ENCODE results near the gene CNTN2. TPM values are rescaled to one million over a fixed set of nuclear protein-coding genes. Genes with fewer than 3 reads are reported as not detected.

Gene CNTN2
- total and polyA plus RNA-seq, 2 experiments from 2014 or later = 1.3 to 2.2 TPM

- TF ChIP-seq JUNB (IDR thresholded peaks at IDR 0.05; ENCODE audit: unreplicated experiment) (no peak), NANOG (IDR thresholded peaks at IDR 0.05; ENCODE audit: borderline replicate concordance) (no peak), STAT1 (IDR thresholded peaks at IDR 0.05; ENCODE audit: unreplicated experiment) (no peak)
- TF ChIP-seq, protein P1, sequence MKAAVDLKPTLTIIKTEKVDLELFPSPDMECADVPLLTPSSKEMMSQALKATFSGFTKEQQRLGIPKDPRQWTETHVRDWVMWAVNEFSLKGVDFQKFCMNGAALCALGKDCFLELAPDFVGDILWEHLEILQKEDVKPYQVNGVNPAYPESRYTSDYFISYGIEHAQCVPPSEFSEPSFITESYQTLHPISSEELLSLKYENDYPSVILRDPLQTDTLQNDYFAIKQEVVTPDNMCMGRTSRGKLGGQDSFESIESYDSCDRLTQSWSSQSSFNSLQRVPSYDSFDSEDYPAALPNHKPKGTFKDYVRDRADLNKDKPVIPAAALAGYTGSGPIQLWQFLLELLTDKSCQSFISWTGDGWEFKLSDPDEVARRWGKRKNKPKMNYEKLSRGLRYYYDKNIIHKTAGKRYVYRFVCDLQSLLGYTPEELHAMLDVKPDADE (IDR thresholded peaks at IDR 0.05) = no peak
These were observed 45.3 kb downstream of the CNTN2 start (continued) for GRCh38 chr1:205088341-205088740.

GRCh38 chr1:205091043-205091740 is 48.2 kb downstream of the CNTN2 start:
- TF ChIP-seq ZNF114 (CRISPR knock-in tag; IDR thresholded peaks at IDR 0.05) (no peak), CREB1 (CRISPR knock-in tag; IDR thresholded peaks at IDR 0.05; ENCODE audit: low read depth) (no peak), EZH2phosphoT487 (IDR thresholded peaks at IDR 0.05; ENCODE audit: unreplicated experiment) (no peak), NANOG (IDR thresholded peaks at IDR 0.05; ENCODE audit: borderline replicate concordance) (no peak), ZNF462 (CRISPR knock-in tag; IDR thresholded peaks at IDR 0.05) (no peak), JUNB (IDR thresholded peaks at IDR 0.05; ENCODE audit: unreplicated experiment) (no peak)
- TF ChIP-seq, protein P1 (IDR thresholded peaks at IDR 0.05) = no peak
- DNase-seq (ENCODE audit: low spot score) (no peak), ATAC-seq (no peak)
- H3K36me3 Mint-ChIP-seq (ENCODE audit: low read depth) = peaks cover 56% of the 10 kb centered on the region
- Histone ChIP-seq H3K4me1 (ENCODE audit: insufficient read depth) (no peaks in the 10 kb centered on the region), H3K27ac (ENCODE audit: low read depth) (no peak overlapping the region), H3K4me2 (no peak overlapping the region), H2AFZ (no peak overlapping the region), H3F3A (replicated peaks; ENCODE audit: low read depth) (no peaks in the 10 kb centered on the region), H3K27me3 (ENCODE audit: insufficient read depth) (no peaks in the 10 kb centered on the region), H3K36me3 (ENCODE audit: insufficient read depth) (peaks cover 44% of the 10 kb centered on the region), H4K20me1 (replicated peaks; ENCODE audit: insufficient read depth) (peaks cover 6% of the 10 kb centered on the region; the same call in 1 of the 2 replicates), H3K4me3 (no peak overlapping the region), H3K79me2 (replicated peaks; ENCODE audit: insufficient read depth) (no peaks in the 10 kb centered on the region), H3K9me2 (ENCODE audit: insufficient read depth) (no peaks in the 10 kb centered on the region)
- no peak overlapping the region for H3K27ac Mint-ChIP-seq
- no peaks in the 10 kb centered on the region for H3K27me3 Mint-ChIP-seq (ENCODE audit: insufficient read depth, low read depth, poor library complexity)
- no peak overlapping the region for H3K4me3 Mint-ChIP-seq
- no peaks in the 10 kb centered on the region for H3K4me1 Mint-ChIP-seq
- no peaks in the 10 kb centered on the region for H3K9me3 Mint-ChIP-seq

All from GM23338 (cell line).